Measurements from ENCODE around the gene BTK.
A peak's percentile ranks its signal among the peaks of the same experiment; 100 is the strongest.
"Not testable (repeated sequence)": the region's sequence is repeated elsewhere in the genome, so short reads cannot be mapped to it uniquely, and the experiment has no call there.

BTK gene

GRCh38 chrX:101391831-101392230, 5.8 kb upstream of the BTK start:
- no peak for DNase-seq

- DNase-seq, result peak; percentile 59
These were observed 4.9 kb upstream of the BTK start, which contains the start of gene RPL36A for GRCh38 chrX:101390664-101391525. TSS of gene RPL36A (plus strand) at chrX:101391011. CDS start at chrX:101391044, 33 bp downstream.

- no peak for DNase-seq
These were observed 2.6 kb upstream of the BTK start for GRCh38 chrX:101388604-101389003.

GRCh38 chrX:101386542-101386885, 523 bp upstream of the BTK start:
- no peak for DNase-seq

GRCh38 chrX:101385026-101385684, 836 bp downstream of the BTK start:
- DNase-seq, result no peak

GRCh38 chrX:101383679-101384205, 2.2 kb downstream of the BTK start:
- no peak for DNase-seq

GRCh38 chrX:101377547-101377946, 8.4 kb downstream of the BTK start:
- DNase-seq, result no peak

- no peak for DNase-seq
These were observed 15.0 kb downstream of the BTK start for GRCh38 chrX:101370888-101371504.

- no peak for DNase-seq
These were observed 16.3 kb downstream of the BTK start for GRCh38 chrX:101369687-101370086.

- DNase-seq, result no peak
These were observed 17.2 kb downstream of the BTK start for GRCh38 chrX:101368800-101369199.

GRCh38 chrX:101365301-101365795, 20.6 kb downstream of the BTK start:
- no peak for DNase-seq

GRCh38 chrX:101362757-101363156, 23.2 kb downstream of the BTK start:
- no peak for DNase-seq

- DNase-seq, result no peak
These were observed 23.9 kb downstream of the BTK start for GRCh38 chrX:101362116-101362515.

GRCh38 chrX:101360390-101360789, 25.6 kb downstream of the BTK start:
- no peak for DNase-seq

- DNase-seq, result no peak
These were observed 26.0 kb downstream of the BTK start for GRCh38 chrX:101359966-101360365.

GRCh38 chrX:101357166-101357795, 28.7 kb downstream of the BTK start:
- no peak for DNase-seq

GRCh38 chrX:101349193-101349562, 36.8 kb downstream of the BTK start:
- no peak for DNase-seq

- peak; percentile 29 for DNase-seq
These were observed 37.4 kb downstream of the BTK start, which contains the start of gene TIMM8A for GRCh38 chrX:101348452-101349192. TSS of gene TIMM8A (minus strand) at chrX:101348742. CDS start at chrX:101348664, 78 bp downstream.

- no peak for DNase-seq
These were observed 38.0 kb downstream of the BTK start for GRCh38 chrX:101347859-101348451.

- no peak for DNase-seq
These were observed 48.2 kb downstream of the BTK start for GRCh38 chrX:101337776-101338271.

- not testable (repeated sequence) for DNase-seq
These were observed 51.7 kb downstream of the BTK start for GRCh38 chrX:101334310-101334709.

All from amniotic stem cell (primary cell).